SK-N-SH (cell line): ENCODE data around the gene CDRT15. TPM values are rescaled to one million over a fixed set of nuclear protein-coding genes. Genes with fewer than 3 reads are reported as not detected.

ENCODE experiments used
- CTCF ChIA-PET: fragments of 300-600, 350-600 bp; formaldehyde crosslinking; extraction: SDS; loops from one replicate; lab custom pipeline; 2021; lab: Yijun Ruan, JAX
- POLR2A ChIA-PET: fragments of 350-600 bp; sonication (Branson Sonifier 250); formaldehyde crosslinking; extraction: SDS; loops from one replicate; lab custom pipeline; 2020; ENCODE audit warnings: antibody characterized with exemption, inconsistent platforms; lab: Yijun Ruan, JAX
- DNase-seq: peaks from one replicate; pipeline ENCODE4 v3.0.0; 2012
- H2AFZ ChIP-seq: fragments of 200-600 bp; sonication (generic); 2 replicates; pipeline ENCODE4 v1.8.1; 2016; ENCODE audit warnings: antibody characterized with exemption, mild to moderate bottlenecking, low read depth
- H3F3A ChIP-seq: fragments of 200-600 bp; sonication (generic); replicated peaks from 2 replicates; pipeline ENCODE3; 2016; ENCODE audit warnings: antibody characterized with exemption, mild to moderate bottlenecking; ENCODE audit not compliant: insufficient read depth
- H3K27ac ChIP-seq, 2 experiments: fragments of 200-500 bp in 1 of 2; fragments of 200-600 bp in 1 of 2; sonication (Bioruptor generic) in 1 of 2; sonication (generic), shearing (Covaris generic) in 1 of 2; 2 replicates each; pipeline versions ENCODE4 v1.5.1 to v1.6.1; 2014 to 2016; ENCODE audit warnings: low read depth in 2 of 2, inconsistent platforms in 1 of 2, low read length in 1 of 2, mild to moderate bottlenecking in 1 of 2, mixed read lengths in 1 of 2
- H3K27me3 ChIP-seq: fragments of 200-600 bp; sonication (generic), shearing (Covaris generic); 2 replicates; pipeline ENCODE4 v1.6.1; 2016; ENCODE audit warnings: mixed run types; ENCODE audit not compliant: insufficient read depth
- H3K36me3 ChIP-seq, 2 experiments: fragments of 200-500 bp in 1 of 2; fragments of 200-600 bp in 1 of 2; sonication (Bioruptor generic) in 1 of 2; sonication (generic) in 1 of 2; replicated peaks in 1 of 2; 2 replicates each; pipeline versions ENCODE3 to v1.5.1; 2014 to 2016; ENCODE audit warnings: low read length in 1 of 2, mild to moderate bottlenecking in 1 of 2; ENCODE audit not compliant: insufficient read depth in 2 of 2, control insufficient read depth in 1 of 2
- H3K4me1 ChIP-seq, 2 experiments: fragments of 200-500 bp in 1 of 2; fragments of 200-600 bp in 1 of 2; sonication (Bioruptor generic) in 1 of 2; sonication (generic), shearing (Covaris generic) in 1 of 2; 2 replicates each; pipeline versions ENCODE4 v1.5.1 to v1.6.1; 2014 to 2016; ENCODE audit warnings: low read depth in 1 of 2, low read length in 1 of 2, mixed run types in 1 of 2; ENCODE audit not compliant: insufficient read depth in 2 of 2, control insufficient read depth in 1 of 2
- H3K4me2 ChIP-seq: fragments of 200-600 bp; sonication (generic), shearing (Covaris generic); 2 replicates; pipeline ENCODE4 v1.6.1; 2017; ENCODE audit warnings: mixed run types
- H3K4me3 ChIP-seq, 2 experiments: fragments of 200-500 bp in 1 of 2; fragments of 200-600 bp in 1 of 2; sonication (Bioruptor generic) in 1 of 2; sonication (generic), shearing (Covaris generic) in 1 of 2; 2 replicates each; pipeline versions ENCODE4 v1.5.1 to v1.8.1; 2014 to 2016; ENCODE audit warnings: low read depth in 2 of 2, inconsistent platforms in 1 of 2, low read length in 1 of 2, mild to moderate bottlenecking in 1 of 2, mixed read lengths in 1 of 2, moderate library complexity in 1 of 2
- H3K79me2 ChIP-seq: fragments of 200-600 bp; sonication (generic); 2 replicates; pipeline ENCODE4 v1.8.1; 2017; ENCODE audit warnings: mild to moderate bottlenecking; ENCODE audit not compliant: insufficient read depth
- H3K9ac ChIP-seq: fragments of 200-600 bp; sonication (generic); 2 replicates; pipeline ENCODE4 v1.6.1; 2017; ENCODE audit warnings: mixed run types
- H3K9me2 ChIP-seq: fragments of 200-600 bp; sonication (generic); 2 replicates; pipeline ENCODE4 v1.6.1; 2017; ENCODE audit warnings: mixed run types
- H3K9me3 ChIP-seq: fragments of 200-600 bp; sonication (generic); 2 replicates; pipeline ENCODE4 v1.6.1; 2017; ENCODE audit warnings: mixed run types, mild to moderate bottlenecking, moderate library complexity
- H4K20me1 ChIP-seq: fragments of 200-600 bp; sonication (generic); 2 replicates; pipeline ENCODE4 v1.6.1; 2017; ENCODE audit warnings: mild to moderate bottlenecking, mixed run types; ENCODE audit not compliant: insufficient read depth
- CTCF ChIP-seq: fragments of 200-600 bp; sonication (generic); IDR thresholded peaks from 2 replicates; pipeline ENCODE4 v1.6.1; 2017; ENCODE audit warnings: antibody characterized with exemption, mild to moderate bottlenecking, moderate library complexity
- EZH2phosphoT487 ChIP-seq: fragments of 200-600 bp; sonication (generic); IDR thresholded peaks from 2 replicates; pipeline ENCODE4 v1.6.1; 2017; ENCODE audit warnings: low read depth, mixed run types, mild to moderate bottlenecking, antibody characterized with exemption, moderate library complexity, borderline replicate concordance
- GATA2 ChIP-seq: sonication (generic); formaldehyde crosslinking; IDR thresholded peaks from 2 replicates; pipeline ENCODE4 v1.5.0; 2020; ENCODE audit warnings: mild to moderate bottlenecking, missing genetic modification reagents
- MEF2A ChIP-seq: IDR thresholded peaks from 2 replicates; pipeline ENCODE4 v1.4.0; 2012; ENCODE audit warnings: low read depth, borderline replicate concordance
- MXI1 ChIP-seq: IDR thresholded peaks from 2 replicates; pipeline ENCODE4 v1.6.1; 2012; ENCODE audit warnings: mild to moderate bottlenecking, low read depth, low read length, improper control_type of control experiment
- NFIC ChIP-seq: IDR thresholded peaks from 2 replicates; pipeline ENCODE4 v1.4.0; 2012; ENCODE audit warnings: borderline replicate concordance
- PBX3 ChIP-seq: IDR thresholded peaks from 2 replicates; pipeline ENCODE4; 2012
- POLR2AphosphoS5 ChIP-seq: IDR thresholded peaks from 2 replicates; pipeline ENCODE4 v1.6.1; 2012; ENCODE audit warnings: low read depth, low read length
- RFX5 ChIP-seq: IDR thresholded peaks from 2 replicates; pipeline ENCODE4 v1.6.1; 2012; ENCODE audit warnings: mild to moderate bottlenecking, improper control_type of control experiment, low read length
- TAF1 ChIP-seq: IDR thresholded peaks from 2 replicates; pipeline ENCODE4 v1.6.1; 2012; ENCODE audit warnings: low read depth, mild to moderate bottlenecking, low read length, moderate library complexity, borderline replicate concordance
- TCF12 ChIP-seq: IDR thresholded peaks from 2 replicates; pipeline ENCODE4 v1.4.0; 2012
- WGBS: methylation state at CpG from one replicate; pipeline ENCODE4 v1.1.6; 2017; ENCODE audit warnings: low lambda C conversion rate; 5-methylcytosine and 5-hydroxymethylcytosine counted together
- polyA plus RNA-seq, 3 experiments: library from polyadenylated mRNA; depleted of rRNA; stranded (reverse); fragments of >200 nt; gene quantifications; 2 replicates each; pipeline ENCODE4 v1.2.3, GENCODE V29; 2012

The CDRT15 gene
- polyA plus RNA-seq, 1 of the 3 experiments (the other 2 are of a cell fraction) = not detected

- Histone ChIP-seq H3K27me3 (no peaks in the 10 kb centered on the region), H3K79me2 (no peaks in the 10 kb centered on the region), H3K9me3 (no peaks in the 10 kb centered on the region), H3K4me2 (no peak overlapping the region), H3K27ac (no peak overlapping the region), H3F3A (no peaks in the 10 kb centered on the region), H2AFZ (no peak overlapping the region), H3K36me3 (peaks cover 0 to 10% of the 10 kb centered on the region in 2 experiments), H3K4me3 (no peak overlapping the region), H3K4me1 (no peaks in the 10 kb centered on the region), H3K9me2 (no peaks in the 10 kb centered on the region), H4K20me1 (no peaks in the 10 kb centered on the region), H3K9ac (no peak overlapping the region)
- CTCF ChIA-PET = no interaction called here
- WGBS = 94% methylated on average over 7 of the region's 12 CpGs
- no peak for DNase-seq
- POLR2A ChIA-PET = no interaction called here
- no peak for TF ChIP-seq CTCF
- TF ChIP-seq RFX5 = no peak
- no peak for TF ChIP-seq NFIC
- TF ChIP-seq, all 33 proteins: peak for 0
These were observed 24.3 kb downstream of the CDRT15 start for GRCh38 chr17:14212401-14212800.

GRCh38 chr17:14211801-14212200 is 24.9 kb downstream of the CDRT15 start:
- Histone ChIP-seq H2AFZ (no peak overlapping the region), H3K9me3 (no peaks in the 10 kb centered on the region), H3K4me2 (no peak overlapping the region), H3K79me2 (no peaks in the 10 kb centered on the region), H3K9me2 (no peaks in the 10 kb centered on the region), H3K27ac (no peak overlapping the region), H3K9ac (no peak overlapping the region), H4K20me1 (no peaks in the 10 kb centered on the region), H3K4me3 (no peak overlapping the region), H3F3A (no peaks in the 10 kb centered on the region), H3K27me3 (no peaks in the 10 kb centered on the region), H3K4me1 (no peaks in the 10 kb centered on the region), H3K36me3 (peaks cover 0 to 16% of the 10 kb centered on the region in 2 experiments)
- CTCF ChIA-PET = no interaction called here
- POLR2A ChIA-PET = no interaction called here
- DNase-seq = no peak
- 95% methylated on average over 12 of the region's 17 CpGs for WGBS
- no peak for TF ChIP-seq TCF12
- TF ChIP-seq MEF2A = no peak
- peak; percentile 18 for TF ChIP-seq CTCF
- no peak for TF ChIP-seq GATA2 (CRISPR knock-in tag)
- no peak for TF ChIP-seq PBX3
- no peak for TF ChIP-seq EZH2phosphoT487
- TF ChIP-seq POLR2AphosphoS5 = no peak
- no peak for TF ChIP-seq MXI1
- no peak for TF ChIP-seq TAF1
